NCI-H345 treated with DMSO at 0.1 percent for 48 hours (cell line): ENCODE measurements around the gene KNCN.
A peak's percentile ranks its signal among the peaks of the same experiment; 100 is the strongest.

ENCODE experiments used
- DNase-seq: peaks from one replicate; lab custom pipeline; 2025; ENCODE audit not compliant: unreplicated experiment; lab: John Stamatoyannopoulos, UW

Gene KNCN

DNA sequence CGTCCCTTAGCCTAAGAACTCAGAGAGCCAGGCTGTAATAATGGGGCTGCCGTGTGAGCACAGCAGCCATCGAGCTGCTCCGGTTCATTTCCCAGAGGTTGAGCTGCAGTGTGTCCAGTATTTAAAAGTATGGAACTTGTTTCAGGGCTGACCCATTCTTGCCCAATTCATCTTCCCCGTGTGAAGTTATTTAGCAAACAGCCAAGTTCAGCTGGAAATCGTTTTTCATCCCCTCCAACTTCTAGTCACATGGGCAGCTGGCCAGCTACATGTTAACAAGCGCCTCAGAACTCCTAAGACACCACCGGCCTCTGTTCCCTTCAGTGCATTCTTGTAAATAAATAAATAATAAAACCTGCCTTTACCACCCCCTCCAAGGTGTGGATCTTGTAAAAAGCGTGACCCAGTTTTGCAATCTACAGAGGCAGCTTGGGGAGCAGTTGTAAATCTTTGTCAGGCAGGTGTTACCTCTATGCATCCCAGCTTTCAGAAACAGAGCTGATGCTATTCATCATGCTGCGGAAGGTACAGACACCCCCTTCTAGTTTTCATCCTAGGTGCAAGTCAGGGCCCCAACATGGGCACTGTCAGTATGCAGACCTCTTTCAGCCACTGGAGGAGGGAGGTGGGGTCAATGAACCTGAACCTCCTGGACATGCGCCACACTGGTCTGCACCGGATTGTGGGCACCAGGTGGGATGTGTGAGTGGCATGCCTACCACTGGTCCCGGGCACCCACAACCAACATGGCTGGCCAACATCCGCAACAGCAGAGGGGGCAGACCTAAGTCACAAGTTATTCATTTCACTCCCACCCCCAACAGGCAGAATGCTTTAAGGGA is 18.7 kb upstream of the KNCN start:
- no peak for DNase-seq

DNA sequence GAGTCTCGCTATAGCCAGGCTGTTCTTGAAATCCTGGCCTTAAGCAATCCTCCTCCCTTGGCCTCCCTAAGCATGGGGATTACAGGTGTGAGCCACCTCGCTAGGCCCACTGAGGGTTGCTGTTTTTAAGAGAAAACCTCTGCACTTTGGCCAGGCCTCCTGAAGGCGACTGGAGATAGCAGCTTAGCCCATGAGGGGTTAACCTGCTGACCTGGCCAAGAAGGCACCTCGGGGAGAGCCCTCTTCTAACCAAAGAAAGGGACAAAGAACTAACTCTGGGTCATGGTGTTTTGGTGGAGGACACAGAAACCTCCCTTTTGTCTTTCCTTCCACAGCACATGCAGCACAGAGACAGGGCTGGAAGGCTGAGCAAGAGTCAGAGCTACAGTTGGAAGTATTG is 17.7 kb upstream of the KNCN start:
- no peak for DNase-seq

DNA sequence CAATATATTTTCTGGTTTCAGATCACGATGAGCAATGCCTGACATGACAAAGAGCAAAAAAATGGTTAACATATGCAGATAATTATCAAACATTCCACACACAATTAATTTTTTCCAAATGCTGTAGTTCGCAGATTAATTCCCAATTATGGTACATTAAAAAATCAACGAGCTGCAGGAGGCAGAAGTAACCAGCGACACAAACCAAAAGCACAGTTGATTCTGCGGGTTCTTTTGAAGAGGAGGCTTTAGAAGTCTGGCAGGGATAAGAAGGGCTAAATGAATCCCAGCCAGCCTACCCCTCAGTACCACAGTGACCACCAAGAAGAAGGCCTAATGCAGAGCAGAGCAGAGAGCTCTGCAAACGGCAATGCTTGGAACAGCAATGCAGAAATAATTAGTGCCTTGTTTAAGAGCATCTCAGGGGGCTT is 17.0 kb upstream of the KNCN start:
- DNase-seq: no peak

DNA sequence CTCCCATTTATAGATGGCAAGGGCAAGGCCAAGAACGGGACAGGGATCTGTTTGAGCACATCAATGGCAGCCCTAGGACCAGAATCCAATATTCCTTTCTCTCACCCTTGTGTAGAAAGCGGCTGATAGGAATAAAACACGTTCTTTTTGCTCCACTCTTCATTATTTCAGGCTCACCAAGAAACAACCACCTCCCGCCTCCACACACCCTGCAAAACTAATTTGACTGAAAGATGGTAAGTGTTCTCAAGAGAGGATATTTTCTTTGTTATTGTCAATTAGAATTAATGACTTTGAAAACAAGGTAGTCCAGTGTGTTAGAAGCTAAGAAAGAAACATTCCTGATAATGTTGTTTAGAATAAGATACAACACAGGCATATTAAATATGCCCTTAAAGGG is 11.9 kb upstream of the KNCN start:
- DNase-seq: no peak

DNA sequence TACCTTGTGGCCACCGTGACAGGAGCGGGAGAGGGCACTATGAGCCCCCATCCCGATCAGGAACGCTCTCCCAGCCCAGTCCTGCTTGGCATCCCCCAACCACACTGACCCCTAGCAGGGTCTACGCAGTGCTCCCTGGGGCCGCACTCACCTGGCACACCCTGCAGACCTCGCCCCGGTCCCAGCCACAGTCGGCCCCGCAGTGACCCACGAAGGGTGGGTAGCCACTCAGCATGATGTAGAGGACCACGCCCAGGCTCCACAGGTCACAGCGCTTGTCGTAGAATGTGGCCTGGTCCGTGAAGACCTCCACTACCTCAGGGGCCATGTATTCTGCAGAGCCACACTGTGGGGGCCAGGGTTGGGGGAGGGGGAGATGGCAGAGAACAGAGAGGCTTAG is 11.1 kb upstream of the KNCN start:
- DNase-seq: no peak

DNA sequence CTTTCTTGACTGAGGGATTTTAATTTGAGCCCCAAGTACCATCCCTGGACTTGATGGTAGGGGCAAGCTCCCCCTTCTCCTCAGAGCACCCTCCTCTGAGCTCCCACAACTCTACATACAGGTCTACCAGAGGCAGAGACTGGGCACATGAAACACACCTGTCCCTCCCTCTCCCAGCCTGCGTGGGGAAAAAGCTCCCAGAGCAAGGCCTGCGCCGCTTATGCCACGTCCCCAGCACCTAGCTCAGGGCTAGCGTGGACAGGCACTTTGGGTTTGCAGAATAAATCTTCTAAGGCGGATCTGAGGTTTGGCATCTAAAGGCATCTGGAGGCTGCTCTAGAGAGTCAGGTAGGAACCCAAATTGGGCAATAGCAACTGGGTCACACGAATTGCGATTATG is 7.5 kb upstream of the KNCN start:
- no peak for DNase-seq

DNA sequence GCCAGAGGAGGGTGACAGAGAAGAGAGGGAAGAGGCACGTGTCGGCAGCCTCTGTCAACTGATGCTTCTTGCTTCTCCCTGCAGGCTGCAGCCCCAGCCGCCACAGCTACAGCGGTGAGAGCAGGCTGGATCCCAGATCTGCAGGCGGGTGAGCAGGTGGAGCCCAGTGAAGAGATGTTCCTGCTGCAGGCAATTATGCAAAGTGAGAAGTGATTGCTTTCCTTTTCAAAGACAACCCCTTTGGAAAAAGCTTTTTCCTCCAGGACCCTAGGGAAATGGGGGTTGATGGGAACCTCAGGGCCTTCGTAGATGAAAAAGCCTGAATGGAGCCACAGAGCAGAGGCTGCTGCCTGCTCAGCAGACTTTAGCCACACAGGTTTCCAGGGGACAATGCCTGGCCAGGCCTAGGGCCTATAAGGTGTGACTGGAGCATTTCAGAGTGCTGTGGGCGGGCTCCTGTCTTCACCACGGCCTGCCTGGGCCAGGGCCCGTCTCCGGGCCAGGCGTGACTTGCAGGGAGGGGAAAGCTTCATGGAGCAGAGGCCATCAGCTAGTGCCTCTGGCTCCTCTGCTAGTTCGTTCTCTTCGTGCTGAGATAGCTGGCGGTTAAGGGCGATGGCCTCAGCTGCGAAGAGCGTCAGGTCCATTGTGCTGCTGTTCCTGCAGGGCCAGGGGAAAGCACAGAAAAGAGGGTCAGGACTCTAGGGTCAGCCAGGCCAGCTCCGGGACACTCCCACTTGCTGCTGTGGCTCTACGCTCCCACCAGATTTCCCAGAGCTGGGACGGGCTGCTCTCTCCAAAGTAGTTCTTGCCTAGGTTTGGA is 6.9 kb upstream of the KNCN start:
- no peak for DNase-seq

DNA sequence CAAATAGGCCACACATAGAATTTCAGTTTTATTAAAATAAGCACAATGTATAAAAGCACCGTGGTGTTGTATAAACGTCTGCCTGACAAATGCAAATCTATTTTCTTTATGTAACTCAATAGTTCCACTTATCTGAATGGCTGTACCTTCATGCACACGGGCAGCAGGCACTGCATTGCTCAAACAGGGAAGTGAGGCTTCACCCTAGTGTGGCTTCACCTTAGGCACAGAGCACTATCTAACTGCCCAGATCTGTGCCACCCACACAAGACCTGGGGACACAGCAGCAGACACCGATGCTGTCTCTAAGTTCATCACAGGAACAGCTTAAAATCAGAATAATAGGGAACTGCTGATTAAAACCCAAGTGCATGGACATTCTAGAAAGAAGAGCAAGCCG is 6.0 kb upstream of the KNCN start:
- DNase-seq: no peak

DNA sequence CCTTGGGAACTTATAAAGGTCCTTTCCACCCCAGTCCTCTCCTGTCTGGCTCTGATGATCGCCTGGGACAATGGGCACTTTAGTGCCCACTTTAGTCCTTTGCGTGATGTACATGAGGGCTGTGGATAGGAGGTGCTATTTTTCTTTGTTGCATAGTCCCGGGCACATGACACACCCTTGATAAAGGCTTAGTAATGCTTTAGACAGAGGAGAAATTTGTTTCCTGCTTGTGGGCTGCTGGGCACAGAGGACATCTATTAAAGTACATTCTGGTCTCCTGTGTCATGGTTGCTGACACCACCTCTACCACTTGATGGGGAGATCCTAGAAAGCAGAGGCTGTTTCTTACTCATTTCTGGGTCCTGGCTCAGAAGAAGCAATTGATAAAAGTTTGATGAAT is 5.4 kb upstream of the KNCN start:
- DNase-seq: no peak

DNA sequence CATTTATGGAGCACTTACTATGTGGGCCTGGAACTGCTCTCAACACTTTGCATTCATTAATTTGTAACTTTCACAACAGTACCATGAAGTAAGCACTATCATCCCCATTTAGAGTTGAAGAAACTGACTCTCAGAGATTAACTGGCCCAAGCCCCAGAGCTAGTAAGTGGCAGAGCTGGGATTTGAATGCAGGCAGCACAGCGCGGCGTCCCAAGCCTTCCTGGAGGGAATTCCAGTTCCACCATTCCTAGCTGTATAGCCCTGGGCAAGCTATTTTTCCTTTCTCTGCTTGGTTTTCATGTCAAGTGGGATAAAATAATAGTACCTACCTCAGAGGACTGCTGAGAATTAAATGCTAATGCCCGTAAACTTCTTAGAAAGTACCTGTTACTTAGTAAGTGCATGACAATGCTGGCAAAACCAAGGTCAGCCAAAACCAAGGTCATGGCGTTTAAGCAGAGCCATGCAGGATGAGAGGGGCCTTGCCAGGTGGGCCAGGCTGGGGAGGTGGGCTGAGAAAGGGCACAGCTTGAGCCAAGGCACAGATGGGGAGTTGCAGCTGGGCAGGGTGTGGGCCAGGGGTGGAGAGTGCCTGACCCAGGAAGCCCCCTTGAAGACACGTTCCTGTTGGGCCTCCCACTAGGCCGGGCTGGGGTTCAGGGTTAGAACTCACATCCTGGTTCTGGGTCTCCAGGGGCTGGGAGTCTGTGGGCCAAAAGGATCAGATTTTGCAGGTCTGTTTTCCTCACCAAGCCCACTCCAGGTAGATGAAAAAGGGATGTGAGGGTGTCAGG is 4.6 kb upstream of the KNCN start:
- DNase-seq: no peak

DNA sequence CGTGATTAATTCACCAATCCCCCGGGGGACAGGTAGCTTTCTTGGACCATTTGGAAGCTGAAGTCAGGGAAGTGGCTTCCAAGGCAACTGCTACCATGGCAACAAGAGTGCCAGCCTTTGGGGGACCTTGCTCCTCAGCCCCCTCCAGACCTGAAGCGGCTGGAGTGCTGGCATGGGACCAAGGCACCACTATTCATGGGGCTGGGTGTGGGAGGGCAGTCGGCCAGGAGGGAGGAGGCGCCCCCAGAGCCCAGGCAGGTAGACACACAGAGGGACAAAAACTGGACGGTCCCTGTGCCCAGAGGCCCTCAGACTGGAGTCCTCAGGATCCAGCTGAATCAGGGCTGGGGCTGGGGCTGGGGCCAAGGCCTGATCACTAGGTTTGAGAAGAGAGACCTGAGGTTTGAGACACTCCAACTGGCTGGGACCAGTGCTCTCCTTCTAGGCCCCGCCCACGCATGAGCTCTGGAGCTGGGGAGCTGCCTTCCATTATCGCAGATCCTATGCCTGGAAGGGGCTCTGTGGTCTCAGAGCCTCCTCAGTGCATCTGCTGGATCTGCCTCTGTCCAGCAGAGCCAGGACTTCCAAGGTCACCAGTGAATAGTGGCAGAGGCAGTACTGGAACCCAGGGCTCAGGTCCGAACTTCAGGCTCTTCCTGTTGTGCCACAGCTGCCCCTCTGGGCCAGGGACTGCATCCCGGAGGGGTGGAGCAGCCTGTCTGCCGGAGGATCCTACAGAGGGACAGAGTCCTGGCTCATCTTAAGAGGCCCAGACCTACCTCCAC is 3.3 kb upstream of the KNCN start:
- no peak for DNase-seq

DNA sequence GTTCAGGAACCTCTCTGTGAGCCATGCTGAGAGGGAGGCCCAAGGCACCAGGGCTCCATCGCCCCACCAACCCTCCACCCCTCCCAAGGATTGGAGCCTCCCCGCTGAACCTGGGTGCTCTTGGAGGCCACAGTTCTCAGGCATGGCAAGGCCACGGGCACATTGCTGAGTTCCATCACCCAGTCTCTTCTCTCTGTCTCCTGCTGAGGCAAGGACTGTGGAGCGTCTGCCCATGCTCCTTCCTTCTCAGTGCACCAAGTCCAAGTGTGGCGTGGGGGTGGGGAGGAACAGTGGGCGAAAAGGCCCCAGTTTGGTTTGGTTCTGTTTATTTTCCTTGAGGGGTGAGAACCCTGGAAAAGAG is 2.8 kb upstream of the KNCN start:
- no peak for DNase-seq

DNA sequence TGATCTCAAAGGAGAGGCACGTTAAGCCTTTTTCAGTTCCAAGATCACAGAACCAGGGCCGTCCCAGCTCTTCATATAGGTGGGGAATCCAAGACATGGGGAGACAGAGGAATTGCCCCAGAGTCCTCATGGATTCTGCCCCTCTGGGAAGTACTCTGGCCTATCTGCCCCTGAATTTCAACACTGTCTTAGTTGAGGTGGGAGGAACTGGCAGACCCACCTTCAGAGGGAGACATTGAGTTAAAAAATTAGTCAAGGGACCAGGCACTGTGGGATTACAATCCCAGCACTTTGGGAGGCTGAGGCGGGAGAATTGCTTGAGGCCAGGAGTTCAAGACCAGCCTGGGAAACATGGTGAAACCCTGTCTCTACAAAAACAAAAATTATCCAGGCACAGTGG is 2.1 kb upstream of the KNCN start:
- no peak for DNase-seq

DNA sequence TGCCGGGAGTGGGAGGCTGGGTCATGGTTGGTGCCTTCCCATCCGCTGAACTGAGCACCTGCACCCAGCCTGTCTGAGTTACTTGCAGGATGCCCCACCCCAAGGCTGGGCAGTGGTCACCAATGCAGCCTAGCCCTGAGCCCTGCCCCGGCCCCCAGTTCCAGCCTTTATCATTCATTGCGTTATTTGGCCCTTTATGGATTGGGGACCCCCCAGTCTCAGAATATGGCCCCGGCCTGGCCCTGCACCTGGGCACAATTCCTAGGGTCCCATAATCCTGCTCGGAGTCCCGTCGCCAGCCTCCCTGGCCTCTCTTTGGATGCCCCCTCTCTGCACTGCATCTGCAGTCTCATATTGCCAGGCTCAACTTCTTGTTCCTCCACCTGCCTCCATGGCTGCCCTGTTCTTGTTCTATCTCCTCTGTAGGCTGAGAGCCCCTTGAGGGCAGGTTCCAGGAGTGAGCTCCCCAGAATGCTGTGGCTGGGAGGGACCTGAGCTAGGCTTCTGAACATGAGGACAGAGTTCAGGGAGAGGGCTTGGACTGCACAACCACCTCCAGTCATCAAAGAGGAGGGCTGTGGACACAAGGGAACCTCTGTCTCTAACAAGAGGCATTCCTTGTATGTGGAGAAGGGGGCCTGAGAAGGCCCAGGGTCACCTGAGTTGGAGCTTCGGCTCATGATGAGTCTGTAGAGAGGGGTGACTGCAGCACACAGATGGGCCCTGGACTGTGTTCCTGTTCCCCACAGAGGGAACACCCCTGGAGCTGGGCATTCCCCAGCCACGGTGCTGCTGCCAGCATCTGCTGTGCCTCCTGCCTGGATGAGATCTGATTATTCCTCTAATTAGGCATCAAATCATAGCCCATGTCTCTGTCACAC is 1.1 kb upstream of the KNCN start:
- no peak for DNase-seq

DNA sequence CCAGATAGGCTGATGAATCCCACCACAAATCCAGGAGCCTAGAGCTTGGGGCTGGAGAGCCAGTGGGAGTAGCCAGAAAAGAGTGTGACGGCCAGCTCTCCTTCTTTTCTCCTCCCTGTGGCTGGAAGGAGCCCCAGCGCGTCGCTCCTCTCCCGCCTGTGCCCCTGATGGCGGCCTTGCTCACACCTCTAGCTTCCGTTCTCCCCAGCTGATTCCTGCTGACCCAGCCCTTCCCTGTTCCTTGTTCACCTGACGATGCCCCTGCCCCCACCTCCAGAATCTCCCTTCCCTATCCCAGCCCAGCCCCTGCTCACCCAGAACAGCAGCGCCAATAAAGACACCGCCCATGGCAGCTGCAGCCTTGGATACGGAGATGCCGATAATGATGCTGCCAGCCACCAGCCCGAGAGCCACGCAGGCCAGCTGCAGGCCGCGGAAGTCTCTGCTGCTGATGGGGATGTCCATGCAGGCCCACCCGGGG is 656 bp downstream of the KNCN start:
- DNase-seq: no peak

DNA sequence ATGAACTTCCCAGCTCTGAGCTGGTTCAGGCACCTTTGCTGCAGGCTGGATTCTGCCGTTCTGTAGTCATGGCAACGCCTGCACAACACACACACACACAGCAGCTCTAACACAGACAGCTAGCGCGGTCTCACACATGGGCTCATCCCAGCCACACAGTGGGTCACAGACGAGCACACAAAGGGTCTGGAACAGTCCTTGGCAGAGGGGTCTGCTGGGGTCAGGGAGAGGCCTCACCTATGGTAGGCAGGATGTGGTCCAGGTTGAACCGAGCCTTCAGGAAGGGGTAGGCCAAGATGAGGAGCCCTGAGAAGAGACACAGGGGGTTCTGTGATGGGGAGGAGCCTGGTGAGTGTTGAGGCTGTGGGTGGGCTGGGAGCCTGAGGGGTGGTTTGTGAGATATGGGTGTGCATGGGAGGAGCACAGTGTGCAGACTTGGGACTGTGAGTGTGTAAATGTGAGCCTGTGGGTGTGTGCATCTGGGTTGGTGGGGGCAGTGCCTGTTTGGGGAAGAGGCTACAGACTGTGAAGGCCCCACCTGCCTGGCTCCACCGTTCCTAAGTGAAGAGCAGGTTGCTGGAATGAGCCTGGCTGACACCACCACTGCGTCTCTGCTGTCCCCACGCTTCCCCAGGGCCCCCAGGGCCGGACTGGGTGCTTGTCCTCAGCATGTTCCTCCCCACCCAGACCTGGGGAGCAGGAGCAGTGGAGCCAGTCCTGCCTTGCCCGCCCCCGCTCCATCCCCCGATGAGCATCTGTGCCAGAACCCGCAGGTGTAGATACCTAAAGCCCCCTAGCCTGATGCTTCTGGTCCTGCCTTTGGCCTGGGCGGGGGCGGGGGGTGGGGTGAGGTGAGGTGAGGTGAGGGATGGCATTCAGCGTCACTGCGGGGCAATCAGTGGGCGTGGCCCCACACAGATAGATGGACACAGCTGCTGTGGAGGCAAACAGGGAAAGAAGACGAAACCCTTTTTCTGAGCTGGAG is 1.5 kb downstream of the KNCN start:
- DNase-seq: no peak

DNA sequence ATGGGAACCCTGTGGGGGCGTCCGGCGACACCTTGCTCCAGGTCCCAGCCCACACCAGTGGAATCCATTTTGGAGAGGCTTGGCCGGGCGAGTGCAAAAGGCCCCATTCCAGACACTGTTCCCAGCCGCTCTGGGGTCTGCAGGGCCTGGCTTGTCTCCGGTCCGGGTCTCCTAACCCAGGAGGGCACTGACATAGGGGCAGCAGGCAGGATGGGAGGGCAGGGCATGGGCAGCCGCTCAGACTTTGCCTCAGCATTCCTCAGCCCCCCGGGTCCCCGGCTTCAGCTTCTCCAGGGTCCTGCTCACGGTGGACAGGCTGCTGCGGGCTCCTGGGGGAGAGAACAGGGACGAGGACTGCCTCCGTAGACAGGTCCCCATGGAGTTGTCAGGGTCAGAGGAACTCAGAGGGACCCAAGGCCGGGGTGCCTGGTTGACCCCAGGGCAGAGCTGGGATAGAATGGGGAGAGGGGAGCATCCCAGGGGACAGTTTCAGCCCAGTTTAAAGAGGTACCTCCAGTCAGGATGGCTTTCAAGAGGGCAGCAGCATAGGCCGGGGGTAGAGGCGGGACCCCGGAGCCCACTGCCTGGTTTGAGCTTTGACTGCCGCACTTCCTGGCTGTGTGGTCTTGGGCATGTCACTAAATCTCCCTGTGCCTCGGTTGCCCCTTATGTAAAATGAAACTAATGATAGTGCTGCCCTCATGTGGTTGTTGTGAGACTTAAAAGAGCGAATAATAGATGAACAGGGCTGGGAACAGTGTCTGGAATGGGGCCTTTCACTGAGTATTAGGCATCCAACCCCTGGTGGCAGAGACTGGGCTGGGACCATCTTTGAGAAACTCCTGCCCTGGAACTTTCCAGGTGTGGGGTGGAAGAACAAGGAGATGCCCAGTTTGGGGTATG is 3.7 kb downstream of the KNCN start:
- peak; percentile 17 for DNase-seq

DNA sequence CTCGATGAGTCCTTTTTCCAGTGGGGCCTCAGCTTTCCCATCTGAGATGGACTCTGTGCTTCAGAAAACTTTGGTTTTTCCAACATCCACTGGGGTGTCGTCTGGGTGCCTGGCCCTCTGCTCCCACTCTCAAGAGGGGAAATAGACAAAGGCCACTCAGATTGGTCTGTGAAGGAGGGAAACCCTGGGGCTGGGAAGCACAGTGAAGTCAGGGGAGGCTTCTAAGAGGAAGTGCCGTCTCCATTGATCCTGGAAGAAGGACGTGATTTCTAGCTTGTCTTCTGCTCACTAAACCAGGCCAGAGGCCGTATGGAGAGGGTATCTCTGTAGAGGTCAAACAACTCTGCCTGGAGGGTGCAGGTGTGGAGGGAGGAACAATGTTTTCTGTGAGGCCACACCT is 5.2 kb downstream of the KNCN start:
- DNase-seq: no peak
